Measurements from ENCODE around the gene AKT3.
"Not testable (repeated sequence)": the region's sequence is repeated elsewhere in the genome, so short reads cannot be mapped to it uniquely, and the experiment has no call there.

Gene AKT3

DNA sequence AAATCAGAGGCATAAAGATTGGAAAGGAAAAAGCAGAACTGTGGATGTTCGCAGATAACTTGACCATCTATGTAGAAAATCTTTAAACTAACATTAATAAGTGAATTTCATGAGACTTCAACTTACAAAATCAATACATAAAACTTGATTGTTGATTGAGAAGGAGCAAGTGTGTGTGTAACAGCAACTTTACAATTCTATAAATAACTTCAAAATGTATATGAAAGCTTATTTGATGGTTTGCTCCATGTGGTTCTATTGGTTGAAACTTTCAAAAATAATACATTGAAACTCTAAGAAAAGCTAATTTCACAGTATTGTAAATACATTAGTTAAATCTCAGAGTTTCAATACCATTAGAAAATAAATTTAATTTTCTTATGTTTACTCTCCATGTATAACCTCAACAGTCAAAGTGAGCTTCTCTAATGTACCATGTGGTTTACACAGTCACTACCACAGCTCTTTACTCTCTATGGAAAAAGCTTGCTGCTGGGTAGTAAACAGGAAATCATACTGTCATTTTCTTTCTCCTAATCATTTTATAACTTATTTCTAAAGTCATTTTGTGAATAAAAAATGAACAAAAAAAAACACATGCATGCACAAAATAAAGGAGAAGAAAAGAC, 12.0 kb downstream of the AKT3 start:
- Mint-ChIP-seq H3K4me1 (no peaks in the 10 kb centered on the region), H3K27ac (no peak overlapping the region), H3K9me3 (peaks cover 40% of the 10 kb centered on the region), H3K4me3 (no peak overlapping the region), H3K36me3 (ENCODE audit: low read depth) (peaks cover 59% of the 10 kb centered on the region), H3K27me3 (ENCODE audit: low read depth, poor library complexity) (no peaks in the 10 kb centered on the region)
- TF ChIP-seq, protein P1, sequence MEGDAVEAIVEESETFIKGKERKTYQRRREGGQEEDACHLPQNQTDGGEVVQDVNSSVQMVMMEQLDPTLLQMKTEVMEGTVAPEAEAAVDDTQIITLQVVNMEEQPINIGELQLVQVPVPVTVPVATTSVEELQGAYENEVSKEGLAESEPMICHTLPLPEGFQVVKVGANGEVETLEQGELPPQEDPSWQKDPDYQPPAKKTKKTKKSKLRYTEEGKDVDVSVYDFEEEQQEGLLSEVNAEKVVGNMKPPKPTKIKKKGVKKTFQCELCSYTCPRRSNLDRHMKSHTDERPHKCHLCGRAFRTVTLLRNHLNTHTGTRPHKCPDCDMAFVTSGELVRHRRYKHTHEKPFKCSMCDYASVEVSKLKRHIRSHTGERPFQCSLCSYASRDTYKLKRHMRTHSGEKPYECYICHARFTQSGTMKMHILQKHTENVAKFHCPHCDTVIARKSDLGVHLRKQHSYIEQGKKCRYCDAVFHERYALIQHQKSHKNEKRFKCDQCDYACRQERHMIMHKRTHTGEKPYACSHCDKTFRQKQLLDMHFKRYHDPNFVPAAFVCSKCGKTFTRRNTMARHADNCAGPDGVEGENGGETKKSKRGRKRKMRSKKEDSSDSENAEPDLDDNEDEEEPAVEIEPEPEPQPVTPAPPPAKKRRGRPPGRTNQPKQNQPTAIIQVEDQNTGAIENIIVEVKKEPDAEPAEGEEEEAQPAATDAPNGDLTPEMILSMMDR (IDR thresholded peaks at IDR 0.05) = no peak
- DNase-seq = no peak

DNA sequence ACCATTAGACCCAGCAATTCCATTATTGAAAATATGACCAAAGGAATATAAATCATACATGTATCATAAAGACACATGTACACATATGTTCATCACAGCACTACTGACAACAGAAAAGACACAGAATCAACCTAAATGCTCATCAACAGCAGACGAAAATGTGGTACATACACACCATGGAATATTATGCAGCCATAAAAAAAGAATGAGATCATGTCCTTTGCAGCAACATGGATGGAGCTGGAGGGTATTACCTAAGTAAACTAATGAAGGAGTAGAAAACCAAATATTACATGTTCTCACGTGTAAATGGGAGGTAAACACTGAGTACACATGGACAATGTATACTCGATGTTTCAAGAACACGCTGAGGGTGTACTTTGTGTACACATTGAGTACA, 15.9 kb downstream of the AKT3 start:
- no peak for DNase-seq
- Mint-ChIP-seq H3K9me3 (peaks cover 41% of the 10 kb centered on the region), H3K4me1 (no peaks in the 10 kb centered on the region), H3K27me3 (ENCODE audit: low read depth, poor library complexity) (no peaks in the 10 kb centered on the region), H3K36me3 (ENCODE audit: low read depth) (peaks cover 48% of the 10 kb centered on the region), H3K4me3 (no peak overlapping the region), H3K27ac (no peak overlapping the region)
- TF ChIP-seq, protein P1 (IDR thresholded peaks at IDR 0.05) = no peak

DNA sequence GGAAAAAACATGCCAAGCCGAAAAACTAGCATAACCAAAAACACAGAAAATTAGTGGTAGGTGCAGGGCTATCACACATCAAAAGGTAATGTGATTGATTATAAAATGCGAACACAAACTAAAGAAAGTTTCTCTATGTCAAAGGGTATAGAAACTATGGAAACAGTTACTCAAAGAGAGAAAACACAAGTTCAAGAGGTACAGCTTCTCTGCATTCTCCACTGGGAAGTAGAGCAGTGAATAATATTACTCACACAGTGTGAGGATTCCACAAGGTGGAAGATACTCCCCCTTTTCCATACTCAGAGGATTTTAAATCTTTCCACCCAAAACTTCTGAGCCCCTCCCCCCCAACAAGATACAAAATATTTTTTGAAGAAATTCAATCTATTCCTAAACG, 18.6 kb downstream of the AKT3 start:
- H3K27me3 Mint-ChIP-seq (ENCODE audit: low read depth, poor library complexity) = no peaks in the 10 kb centered on the region
- H3K4me1 Mint-ChIP-seq = no peaks in the 10 kb centered on the region
- H3K4me3 Mint-ChIP-seq = no peak overlapping the region
- DNase-seq = no peak
- TF ChIP-seq, protein P1 (IDR thresholded peaks at IDR 0.05) = no peak
- peaks cover 28% of the 10 kb centered on the region for H3K9me3 Mint-ChIP-seq
- H3K36me3 Mint-ChIP-seq (ENCODE audit: low read depth) = peaks cover 44% of the 10 kb centered on the region
- no peak overlapping the region for H3K27ac Mint-ChIP-seq

DNA sequence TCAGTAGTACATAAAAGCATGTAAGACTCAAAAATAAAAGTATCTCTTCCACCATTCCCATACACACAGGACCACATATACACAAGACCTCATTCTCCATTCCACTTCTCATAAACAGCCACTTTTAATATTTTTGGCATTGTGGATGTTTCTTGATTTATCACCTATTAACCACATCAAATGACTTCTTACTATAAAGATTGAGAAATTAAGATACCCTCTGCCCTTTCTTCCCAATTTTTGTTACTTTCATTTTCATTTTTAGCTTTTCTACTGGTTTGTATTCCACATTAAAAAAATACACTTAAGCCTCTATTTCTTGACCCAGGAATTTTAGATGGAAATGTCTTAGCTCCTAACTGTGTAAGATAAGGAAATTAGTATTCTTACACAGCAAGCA, 22.8 kb downstream of the AKT3 start:
- H3K4me1 Mint-ChIP-seq = no peaks in the 10 kb centered on the region
- peaks cover 50% of the 10 kb centered on the region for H3K36me3 Mint-ChIP-seq (ENCODE audit: low read depth)
- no peak for DNase-seq
- no peak overlapping the region for H3K4me3 Mint-ChIP-seq
- TF ChIP-seq, protein P1 (IDR thresholded peaks at IDR 0.05) = no peak
- H3K27me3 Mint-ChIP-seq (ENCODE audit: low read depth, poor library complexity) = no peaks in the 10 kb centered on the region
- no peak overlapping the region for H3K27ac Mint-ChIP-seq
- H3K9me3 Mint-ChIP-seq = peaks cover 32% of the 10 kb centered on the region

DNA sequence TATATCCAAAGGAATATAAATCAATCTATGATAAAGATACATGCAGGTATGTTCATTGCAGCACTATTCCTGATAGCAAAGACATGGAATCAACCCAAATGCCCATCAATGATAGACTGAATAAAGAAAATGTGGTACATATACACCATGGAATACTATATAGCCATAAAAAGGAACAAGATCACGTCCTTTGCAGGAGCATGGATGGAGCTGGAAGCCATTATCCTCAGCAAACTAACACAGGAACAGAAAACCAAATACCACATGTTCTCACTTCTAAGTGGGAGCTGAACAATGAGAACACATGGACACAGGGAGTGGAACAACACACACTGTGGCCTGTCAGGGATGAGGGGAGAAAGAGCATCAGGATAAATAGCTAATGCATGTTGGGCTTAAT, 25.1 kb downstream of the AKT3 start:
- H3K4me3 Mint-ChIP-seq; H3K27ac Mint-ChIP-seq; DNase-seq; H3K27me3 Mint-ChIP-seq (ENCODE audit: low read depth, poor library complexity); H3K4me1 Mint-ChIP-seq: not testable (repeated sequence)
- peaks cover 55% of the 10 kb centered on the region for H3K9me3 Mint-ChIP-seq
- H3K36me3 Mint-ChIP-seq (ENCODE audit: low read depth) = peaks cover 73% of the 10 kb centered on the region

DNA sequence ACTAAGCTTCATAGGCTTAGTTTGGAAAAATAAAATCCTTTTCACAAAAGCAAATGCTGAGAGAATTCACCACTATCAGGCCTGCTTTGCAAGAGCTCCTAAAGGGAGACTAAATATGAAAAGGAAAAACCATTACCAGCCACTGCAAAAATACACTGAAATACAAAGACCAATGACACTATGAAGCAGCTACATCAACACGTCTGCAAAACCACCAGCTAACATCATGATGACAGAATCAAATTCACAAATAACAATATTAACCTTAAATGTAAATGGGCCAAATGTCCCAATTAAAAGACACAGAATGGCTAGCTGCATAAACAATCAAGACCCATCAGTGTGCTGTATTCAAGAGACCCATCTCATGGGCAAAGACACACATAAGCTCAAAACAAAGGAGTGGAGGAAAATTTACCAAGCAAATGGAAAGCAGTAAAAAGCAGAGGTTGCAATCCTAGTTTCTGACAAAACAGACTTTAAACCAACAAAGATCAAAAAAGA, 28.8 kb downstream of the AKT3 start:
- Mint-ChIP-seq H3K36me3 (ENCODE audit: low read depth) (peaks cover 79% of the 10 kb centered on the region), H3K9me3 (peaks cover 60% of the 10 kb centered on the region), H3K27ac (no peak overlapping the region)

More for the DNA sequence above, 28.8 kb downstream of the AKT3 start:
- DNase-seq = no peak
- H3K4me1 Mint-ChIP-seq = no peaks in the 10 kb centered on the region
- H3K27me3 Mint-ChIP-seq (ENCODE audit: low read depth, poor library complexity) = no peaks in the 10 kb centered on the region
- H3K4me3 Mint-ChIP-seq = no peak overlapping the region
- TF ChIP-seq, protein P1 (IDR thresholded peaks at IDR 0.05) = no peak
